ENCODE measurements around the gene FAM174C.
"Not testable (repeated sequence)": the region's sequence is repeated elsewhere in the genome, so short reads cannot be mapped to it uniquely, and the experiment has no call there.

FAM174C gene

DNA sequence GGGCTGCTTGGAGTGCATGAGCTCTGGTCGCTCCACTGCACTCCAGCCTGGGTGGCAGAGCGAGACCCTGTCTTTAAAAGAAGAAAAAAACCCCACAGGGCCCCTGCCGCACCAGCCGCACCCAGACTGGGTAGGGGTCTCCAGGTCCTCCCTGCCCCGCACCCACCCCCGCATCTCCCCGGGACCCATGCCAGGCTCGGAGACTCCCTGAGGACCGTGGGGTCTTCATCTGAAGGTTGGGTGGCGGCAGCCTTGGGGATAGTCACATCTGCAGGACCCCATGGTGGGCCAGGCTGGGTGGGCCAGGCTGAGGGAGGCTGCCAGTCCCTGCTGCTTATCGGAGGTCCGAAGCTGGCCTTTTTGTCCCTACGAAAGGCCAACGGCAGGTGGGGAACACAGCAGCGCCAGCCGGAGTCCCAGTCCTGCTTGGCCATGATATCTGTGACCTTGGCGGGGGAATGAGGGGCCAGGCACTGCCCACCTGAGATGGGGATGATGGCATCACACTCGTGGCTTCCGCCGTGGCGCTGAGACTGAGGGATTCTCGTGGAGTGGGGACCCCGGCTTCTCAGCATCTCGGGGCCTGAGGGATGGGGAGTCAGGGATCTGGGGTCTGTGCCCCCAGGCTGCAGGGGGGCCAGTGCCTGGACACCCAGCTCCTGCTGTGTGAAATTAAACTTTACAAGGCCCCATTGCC lies 21.4 kb downstream of the FAM174C start:
- H3K4me3 ChIP-seq (ENCODE audit: low read depth, low read length), result no peak overlapping the region
- no peak for DNase-seq (ENCODE audit: low read depth)
- no peak for TF ChIP-seq CTCF (IDR thresholded peaks at IDR 0.05; ENCODE audit: low read depth, low read length, missing control alignments)

DNA sequence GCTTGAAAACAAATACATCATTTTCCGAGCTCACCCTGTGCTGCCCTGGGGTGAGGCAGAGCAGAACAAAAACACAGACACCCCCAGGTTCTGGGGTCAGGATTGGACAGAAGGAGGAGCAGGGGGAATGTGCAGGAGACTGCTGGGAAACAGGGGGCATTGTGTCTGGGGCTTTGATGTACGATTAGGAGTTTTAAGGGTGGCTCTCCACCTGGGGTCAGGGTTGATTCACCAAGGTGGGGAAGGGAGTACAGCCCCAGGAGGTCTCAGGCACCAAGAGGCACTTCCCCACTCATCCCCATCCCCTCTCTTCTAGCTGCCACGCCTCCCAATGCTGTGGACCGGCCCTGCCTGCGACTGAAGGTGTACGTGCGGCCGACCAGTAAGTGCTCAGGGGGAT lies 22.9 kb downstream of the FAM174C start:
- TF ChIP-seq CTCF (IDR thresholded peaks at IDR 0.05; ENCODE audit: low read depth, low read length, missing control alignments), result no peak
- DNase-seq (ENCODE audit: low read depth), result no peak
- no peak overlapping the region for H3K4me3 ChIP-seq (ENCODE audit: low read depth, low read length)

DNA sequence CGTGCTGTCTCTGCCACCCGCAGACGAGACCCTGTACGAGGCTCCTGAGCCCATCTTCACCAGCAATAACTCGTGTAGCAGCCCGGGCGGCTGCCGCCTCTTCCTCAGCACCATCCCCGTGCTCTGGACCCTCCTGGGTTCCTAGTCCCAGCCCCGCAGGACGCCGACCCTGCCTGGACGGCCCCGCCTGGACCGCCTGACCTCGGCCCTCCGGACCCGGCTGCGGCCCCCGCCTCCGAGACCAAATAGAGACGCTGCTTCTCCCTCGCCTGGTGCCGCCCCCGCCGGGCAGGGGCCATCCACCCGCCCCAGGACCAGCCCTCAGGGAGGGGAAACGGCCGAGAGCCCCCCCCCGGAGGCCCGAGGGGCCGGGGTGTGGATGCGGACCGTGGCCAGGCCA lies 24.5 kb downstream of the FAM174C start:
- no peak overlapping the region for H3K4me3 ChIP-seq (ENCODE audit: low read depth, low read length)
- TF ChIP-seq CTCF (IDR thresholded peaks at IDR 0.05; ENCODE audit: low read depth, low read length, missing control alignments), result no peak
- no peak for DNase-seq (ENCODE audit: low read depth)

GRCh38 chr19:1300744-1301490 lies 25.6 kb downstream of the FAM174C start:
- no peak for TF ChIP-seq CTCF (IDR thresholded peaks at IDR 0.05; ENCODE audit: low read depth, low read length, missing control alignments)
- no peak overlapping the region for H3K4me3 ChIP-seq (ENCODE audit: low read depth, low read length)
- DNase-seq (ENCODE audit: low read depth), result no peak

- no peak overlapping the region for H3K4me3 ChIP-seq (ENCODE audit: low read depth, low read length)
- TF ChIP-seq CTCF (IDR thresholded peaks at IDR 0.05; ENCODE audit: low read depth, low read length, missing control alignments), result no peak
- DNase-seq (ENCODE audit: low read depth), result no peak
These were observed 27.4 kb downstream of the FAM174C start for GRCh38 chr19:1302533-1303239.

- TF ChIP-seq CTCF (IDR thresholded peaks at IDR 0.05; ENCODE audit: low read depth, low read length, missing control alignments), result no peak
- no peak overlapping the region for H3K4me3 ChIP-seq (ENCODE audit: low read depth, low read length)
- DNase-seq (ENCODE audit: low read depth), result no peak
These were observed 29.0 kb downstream of the FAM174C start for GRCh38 chr19:1304197-1304924.

GRCh38 chr19:1305354-1305753 lies 30.0 kb downstream of the FAM174C start:
- not testable (repeated sequence) for DNase-seq (ENCODE audit: low read depth); H3K4me3 ChIP-seq (ENCODE audit: low read depth, low read length)

Measured in GM12864 (cell line).